ENCODE measurements around the gene SF3B2. TPM values are rescaled to one million over a fixed set of nuclear protein-coding genes. Genes with fewer than 3 reads are reported as not detected.

The SF3B2 gene
- total and polyA plus RNA-seq, 2 donors (not counting 3 experiments of a cell fraction or from before 2014, with no cell fraction given): 99.4 to 196 TPM

DNA sequence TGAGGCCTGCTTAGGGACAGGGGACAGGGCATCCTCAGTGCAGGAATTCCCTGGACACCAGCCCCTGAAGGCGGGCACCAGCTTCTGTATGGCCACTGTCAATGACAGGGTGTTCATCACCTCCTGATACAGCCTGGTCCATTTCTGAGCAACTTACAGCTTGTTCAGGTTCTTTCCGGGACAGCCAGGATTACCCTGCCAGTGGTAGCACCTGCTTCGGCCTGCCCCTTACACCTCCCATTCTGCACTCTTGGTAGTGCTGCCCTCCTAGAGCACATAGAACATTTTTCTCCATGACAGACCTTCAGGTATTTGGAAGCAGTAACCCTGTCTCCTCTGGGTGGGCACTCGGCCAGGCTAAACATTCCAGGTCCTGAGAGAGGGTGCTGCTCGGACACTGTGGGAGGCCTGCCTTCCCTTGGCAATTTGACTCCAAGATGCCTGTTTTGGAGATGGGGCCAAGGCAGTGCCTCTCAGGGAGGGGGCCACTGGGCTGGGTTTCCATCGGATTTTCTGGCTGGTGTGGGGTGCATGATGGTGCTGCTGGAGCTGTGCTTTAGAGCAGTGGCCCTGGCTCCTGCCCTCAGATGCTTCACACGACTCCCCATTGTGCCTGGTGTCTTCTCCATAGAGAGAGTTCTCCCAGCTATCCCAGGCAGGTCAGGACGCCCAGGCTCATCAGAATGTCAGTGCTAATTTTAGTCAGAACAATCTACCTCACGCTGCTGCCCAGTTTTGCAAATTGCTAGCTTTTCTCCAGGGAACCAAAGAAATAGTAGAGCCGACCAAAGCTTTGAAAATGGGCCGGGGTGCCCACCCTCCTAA is 4.4 kb upstream of the SF3B2 start:
- no peaks in the 10 kb centered on the region for H3K36me3 ChIP-seq (ENCODE audit: control insufficient read depth in 2 of 2, extremely low read depth in 1 of 2, insufficient read depth in 2 of 2, low read length in 2 of 2)
- BruUV-seq (replicated peaks): no TSS peak
- H3K27ac ChIP-seq (ENCODE audit: insufficient read depth, low read depth, low read length): no peak overlapping the region
- no peak for DNase-seq (ENCODE audit: low read depth, low spot score)
- ChIA-PET CTCF (no interaction called here), POLR2A (no interaction called here)
- no peak overlapping the region for H3K4me2 ChIP-seq (ENCODE audit: insufficient read depth, low read length)
- H3K4me3 ChIP-seq (replicated peaks in 1 of 3; ENCODE audit: insufficient read depth in 1 of 3, low read depth in 1 of 3, low read length in 3 of 3): no peak overlapping the region
- H3K9me1 ChIP-seq (replicated peaks; ENCODE audit: control insufficient read depth, extremely low read depth, insufficient read depth, low read length): no peaks in the 10 kb centered on the region
- no peak for FAIRE-seq
- dilution Hi-C loops (cut with MboI; ENCODE audit: extremely low pct_ligation_motif_present, low sequenced_read_pairs) (no loop called here), intact Hi-C loops (cut with micrococcal nuclease) (no loop called here)
- peaks cover 6% of the 10 kb centered on the region for H3K79me2 ChIP-seq (ENCODE audit: control insufficient read depth, insufficient read depth, low read length)
- TF ChIP-seq, protein P1, sequence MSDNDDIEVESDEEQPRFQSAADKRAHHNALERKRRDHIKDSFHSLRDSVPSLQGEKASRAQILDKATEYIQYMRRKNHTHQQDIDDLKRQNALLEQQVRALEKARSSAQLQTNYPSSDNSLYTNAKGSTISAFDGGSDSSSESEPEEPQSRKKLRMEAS (IDR thresholded peaks at IDR 0.05; ENCODE audit: insufficient read depth, insufficient read length): no peak
- no peaks in the 10 kb centered on the region for H3K9me3 ChIP-seq (replicated peaks; ENCODE audit: control insufficient read depth, insufficient read depth, low read length)
- peaks cover 7% of the 10 kb centered on the region for H3K4me1 ChIP-seq (ENCODE audit: control insufficient read depth, extremely low read depth, insufficient read depth, low read length)
- peaks cover 2 to 3% of the 10 kb centered on the region in 2 experiments for H3K27me3 ChIP-seq (ENCODE audit: control insufficient read depth in 2 of 2, insufficient read depth in 2 of 2, low read length in 2 of 2)
- no peak overlapping the region for H2AFZ ChIP-seq (ENCODE audit: low read depth, low read length)
- no peaks in the 10 kb centered on the region for H4K20me1 ChIP-seq (replicated peaks; ENCODE audit: control insufficient read depth, extremely low read depth, insufficient read depth, low read length)
- H3K9ac ChIP-seq (replicated peaks; ENCODE audit: extremely low read depth, insufficient read depth, low read length): no peak overlapping the region

DNA sequence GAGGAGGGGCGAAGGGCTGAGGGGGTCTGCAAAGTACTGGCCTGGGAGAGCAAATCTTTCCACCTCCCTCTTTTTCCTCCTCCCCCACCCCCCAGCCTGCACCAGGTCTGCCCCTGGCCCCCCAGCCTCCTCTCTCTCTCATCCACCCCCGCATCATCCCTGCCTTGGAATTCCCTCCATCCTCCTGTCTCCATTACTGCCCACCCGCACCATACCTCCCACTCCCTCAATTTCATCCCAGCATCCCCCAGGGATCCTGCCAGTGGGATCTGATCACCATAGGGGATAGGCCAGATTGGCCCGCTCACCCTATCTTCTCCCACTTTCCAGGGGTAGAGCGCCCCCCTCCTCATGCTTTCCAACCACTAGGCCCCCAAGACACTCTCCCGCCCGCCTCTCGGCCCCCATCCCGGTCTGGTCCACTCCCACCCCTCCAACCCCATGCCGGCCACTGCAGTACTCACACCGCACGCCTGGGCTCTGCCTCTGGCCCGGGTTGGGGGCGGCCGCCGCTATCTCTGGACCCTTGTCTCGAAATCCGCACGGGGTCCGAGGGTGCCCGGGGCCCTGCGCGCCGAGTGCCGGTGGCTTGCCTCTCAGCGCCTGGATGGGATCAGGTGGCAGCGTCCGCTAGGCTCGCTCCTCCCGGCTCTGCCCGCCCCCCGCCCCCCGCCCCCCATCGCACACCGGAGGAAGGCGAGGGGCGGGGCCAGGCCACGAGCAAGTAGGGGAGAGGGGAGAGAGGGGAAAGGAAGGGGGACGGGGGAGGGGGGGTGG is 3.4 kb upstream of the SF3B2 start, which contains the start of gene GAL3ST3:
Gene GAL3ST3, minus strand, starts transcription at position 615 of the 777 bp plus-strand sequence. CDS start 3,746 bp downstream, outside the sequence.
- BruUV-seq (replicated peaks): no TSS peak
- H3K79me2 ChIP-seq (ENCODE audit: control insufficient read depth, insufficient read depth, low read length): peaks cover 16% of the 10 kb centered on the region
- TF ChIP-seq JUN (IDR thresholded peaks at IDR 0.05; ENCODE audit: borderline replicate concordance, insufficient read depth, insufficient read length, low read depth): no peak
- TF ChIP-seq, protein P1 (IDR thresholded peaks at IDR 0.05; ENCODE audit: insufficient read depth, insufficient read length): no peak
- no peak for TF ChIP-seq FOS (IDR thresholded peaks at IDR 0.05; ENCODE audit: borderline replicate concordance, insufficient read depth, low read length)
- TF ChIP-seq GATA2 (IDR thresholded peaks at IDR 0.05; ENCODE audit: insufficient read depth, insufficient read length, low read depth, low read length): no peak
- TF ChIP-seq EZH2 (IDR thresholded peaks at IDR 0.05; ENCODE audit: borderline replicate concordance, low read depth, low read length, severe bottlenecking): no peak
- TF ChIP-seq POLR2A (IDR thresholded peaks at IDR 0.05; ENCODE audit: low read depth, low read length): no peak
- TF ChIP-seq, protein P2, sequence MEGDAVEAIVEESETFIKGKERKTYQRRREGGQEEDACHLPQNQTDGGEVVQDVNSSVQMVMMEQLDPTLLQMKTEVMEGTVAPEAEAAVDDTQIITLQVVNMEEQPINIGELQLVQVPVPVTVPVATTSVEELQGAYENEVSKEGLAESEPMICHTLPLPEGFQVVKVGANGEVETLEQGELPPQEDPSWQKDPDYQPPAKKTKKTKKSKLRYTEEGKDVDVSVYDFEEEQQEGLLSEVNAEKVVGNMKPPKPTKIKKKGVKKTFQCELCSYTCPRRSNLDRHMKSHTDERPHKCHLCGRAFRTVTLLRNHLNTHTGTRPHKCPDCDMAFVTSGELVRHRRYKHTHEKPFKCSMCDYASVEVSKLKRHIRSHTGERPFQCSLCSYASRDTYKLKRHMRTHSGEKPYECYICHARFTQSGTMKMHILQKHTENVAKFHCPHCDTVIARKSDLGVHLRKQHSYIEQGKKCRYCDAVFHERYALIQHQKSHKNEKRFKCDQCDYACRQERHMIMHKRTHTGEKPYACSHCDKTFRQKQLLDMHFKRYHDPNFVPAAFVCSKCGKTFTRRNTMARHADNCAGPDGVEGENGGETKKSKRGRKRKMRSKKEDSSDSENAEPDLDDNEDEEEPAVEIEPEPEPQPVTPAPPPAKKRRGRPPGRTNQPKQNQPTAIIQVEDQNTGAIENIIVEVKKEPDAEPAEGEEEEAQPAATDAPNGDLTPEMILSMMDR (IDR thresholded peaks at IDR 0.05; ENCODE audit: extremely low read depth in 1 of 2, insufficient read depth in 1 of 2, low read depth in 1 of 2, low read length in 2 of 2): no peak
- no peak for TF ChIP-seq MYC (IDR thresholded peaks at IDR 0.05; ENCODE audit: low read depth, low read length)
- no peak for TF ChIP-seq POLR2AphosphoS5 (IDR thresholded peaks at IDR 0.05; ENCODE audit: insufficient read depth, low read depth, low read length)
- H4K20me1 ChIP-seq (replicated peaks; ENCODE audit: control insufficient read depth, extremely low read depth, insufficient read depth, low read length): no peaks in the 10 kb centered on the region
- FAIRE-seq (no peak), DNase-seq (ENCODE audit: low read depth, low spot score) (no peak)
- ChIA-PET POLR2A (no interaction called here), CTCF (no interaction called here)
- H2AFZ ChIP-seq (ENCODE audit: low read depth, low read length): no peak within 1 kb of the TSS
- peaks cover 14% of the 10 kb centered on the region for H3K4me1 ChIP-seq (ENCODE audit: control insufficient read depth, extremely low read depth, insufficient read depth, low read length)
- H3K9ac ChIP-seq (replicated peaks; ENCODE audit: extremely low read depth, insufficient read depth, low read length): no peak within 1 kb of the TSS
- no peaks in the 10 kb centered on the region for H3K9me3 ChIP-seq (replicated peaks; ENCODE audit: control insufficient read depth, insufficient read depth, low read length)
- no peak within 1 kb of the TSS for H3K27ac ChIP-seq (ENCODE audit: insufficient read depth, low read depth, low read length)
- H3K36me3 ChIP-seq (ENCODE audit: control insufficient read depth in 2 of 2, extremely low read depth in 1 of 2, insufficient read depth in 2 of 2, low read length in 2 of 2): no peaks in the 10 kb centered on the region
- H3K9me1 ChIP-seq (replicated peaks; ENCODE audit: control insufficient read depth, extremely low read depth, insufficient read depth, low read length): no peaks in the 10 kb centered on the region
- no peak within 1 kb of the TSS for H3K4me2 ChIP-seq (ENCODE audit: insufficient read depth, low read length)
- peak within 1 kb of the TSS in 1 of 3 experiments; percentile 22 for H3K4me3 ChIP-seq (replicated peaks in 1 of 3; ENCODE audit: insufficient read depth in 1 of 3, low read depth in 1 of 3, low read length in 3 of 3)
- dilution Hi-C loops (cut with MboI; ENCODE audit: extremely low pct_ligation_motif_present, low sequenced_read_pairs): no loop called here
- H3K27me3 ChIP-seq (ENCODE audit: control insufficient read depth in 2 of 2, insufficient read depth in 2 of 2, low read length in 2 of 2): peaks cover 2 to 3% of the 10 kb centered on the region in 2 experiments
- intact Hi-C loops (cut with micrococcal nuclease): no loop called here

Data from endothelial cell of umbilical vein (primary cell).